Measurements from ENCODE around the gene KRT75. TPM values are rescaled to one million over a fixed set of nuclear protein-coding genes. Genes with fewer than 3 reads are reported as not detected.

KRT75 gene
- total RNA-seq, 4 donors from 2014 or later, result not detected

DNA sequence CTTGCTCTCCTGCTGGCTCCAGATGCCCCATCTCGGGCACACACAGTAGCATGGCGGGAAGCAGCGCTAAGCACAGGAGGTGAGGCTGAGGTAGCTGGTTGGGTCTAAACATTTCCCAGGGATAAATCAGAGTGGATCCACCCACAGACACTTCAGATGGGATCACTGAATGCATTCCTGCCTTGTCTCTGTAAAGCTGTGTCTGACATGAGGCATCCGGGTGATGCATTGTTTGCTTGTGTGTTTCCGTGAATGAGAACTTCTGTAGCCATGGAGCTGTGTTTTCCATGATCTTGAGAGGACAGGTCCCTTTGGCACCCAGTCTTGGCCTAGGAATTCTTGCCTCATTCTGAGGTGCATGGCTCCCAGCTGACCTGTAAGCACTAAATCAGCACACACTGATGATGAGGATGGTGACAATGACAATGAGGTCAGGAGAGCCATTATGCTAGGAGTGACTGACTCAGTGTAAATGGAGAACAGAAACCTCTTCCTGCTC lies 6.7 kb upstream of the KRT75 start:
- no peak overlapping the region for H3K27ac ChIP-seq
- peaks cover 19% of the 10 kb centered on the region for H3K27me3 ChIP-seq
- 80 to 81% methylated on average over 2 to 3 of the region's 5 CpGs for WGBS, 2 donors (ENCODE audit: low coverage in 1 of 2)
- no peak for ATAC-seq
- H3K9me3 ChIP-seq, result no peaks in the 10 kb centered on the region
- TF ChIP-seq EP300 (IDR thresholded peaks at IDR 0.05), result no peak
- no peak overlapping the region for H3K4me3 ChIP-seq
- H3K36me3 ChIP-seq, result no peaks in the 10 kb centered on the region
- H3K4me1 ChIP-seq, result no peaks in the 10 kb centered on the region

DNA sequence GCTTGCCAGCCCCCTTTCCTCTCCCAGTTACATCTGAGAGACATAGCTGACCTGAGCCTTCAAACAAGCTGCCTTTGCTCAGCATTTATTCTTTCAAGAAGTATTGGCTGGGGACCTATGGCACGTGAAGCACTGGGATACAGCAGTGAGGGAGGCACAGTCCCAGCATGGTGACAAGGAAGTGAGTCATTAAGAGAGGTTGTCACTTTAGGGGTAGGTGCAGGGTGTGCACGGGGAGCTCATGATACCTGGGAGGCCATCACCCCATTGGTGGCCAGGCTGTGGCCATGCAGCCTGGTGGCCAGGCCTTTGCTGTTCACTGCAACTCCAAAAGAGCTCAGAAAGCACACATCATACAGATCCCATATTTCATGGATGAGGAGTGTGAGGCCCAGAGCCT lies 5.7 kb upstream of the KRT75 start:
- peaks cover 19% of the 10 kb centered on the region for H3K27me3 ChIP-seq
- no peak for TF ChIP-seq POLR2A (IDR thresholded peaks at IDR 0.05)
- no peak for TF ChIP-seq POLR2AphosphoS5 (IDR thresholded peaks at IDR 0.05)
- no peak for TF ChIP-seq EP300 (IDR thresholded peaks at IDR 0.05)
- TF ChIP-seq, protein P1, sequence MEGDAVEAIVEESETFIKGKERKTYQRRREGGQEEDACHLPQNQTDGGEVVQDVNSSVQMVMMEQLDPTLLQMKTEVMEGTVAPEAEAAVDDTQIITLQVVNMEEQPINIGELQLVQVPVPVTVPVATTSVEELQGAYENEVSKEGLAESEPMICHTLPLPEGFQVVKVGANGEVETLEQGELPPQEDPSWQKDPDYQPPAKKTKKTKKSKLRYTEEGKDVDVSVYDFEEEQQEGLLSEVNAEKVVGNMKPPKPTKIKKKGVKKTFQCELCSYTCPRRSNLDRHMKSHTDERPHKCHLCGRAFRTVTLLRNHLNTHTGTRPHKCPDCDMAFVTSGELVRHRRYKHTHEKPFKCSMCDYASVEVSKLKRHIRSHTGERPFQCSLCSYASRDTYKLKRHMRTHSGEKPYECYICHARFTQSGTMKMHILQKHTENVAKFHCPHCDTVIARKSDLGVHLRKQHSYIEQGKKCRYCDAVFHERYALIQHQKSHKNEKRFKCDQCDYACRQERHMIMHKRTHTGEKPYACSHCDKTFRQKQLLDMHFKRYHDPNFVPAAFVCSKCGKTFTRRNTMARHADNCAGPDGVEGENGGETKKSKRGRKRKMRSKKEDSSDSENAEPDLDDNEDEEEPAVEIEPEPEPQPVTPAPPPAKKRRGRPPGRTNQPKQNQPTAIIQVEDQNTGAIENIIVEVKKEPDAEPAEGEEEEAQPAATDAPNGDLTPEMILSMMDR (IDR thresholded peaks at IDR 0.05), result no peak
- no peaks in the 10 kb centered on the region for H3K36me3 ChIP-seq
- WGBS, 2 donors (ENCODE audit: low coverage in 1 of 2), result no CpG with 5 or more reads among the region's 2 CpGs
- no peaks in the 10 kb centered on the region for H3K4me1 ChIP-seq
- no peak for ATAC-seq
- H3K4me3 ChIP-seq, result no peak overlapping the region
- H3K27ac ChIP-seq, result no peak overlapping the region
- H3K9me3 ChIP-seq, result no peaks in the 10 kb centered on the region

DNA sequence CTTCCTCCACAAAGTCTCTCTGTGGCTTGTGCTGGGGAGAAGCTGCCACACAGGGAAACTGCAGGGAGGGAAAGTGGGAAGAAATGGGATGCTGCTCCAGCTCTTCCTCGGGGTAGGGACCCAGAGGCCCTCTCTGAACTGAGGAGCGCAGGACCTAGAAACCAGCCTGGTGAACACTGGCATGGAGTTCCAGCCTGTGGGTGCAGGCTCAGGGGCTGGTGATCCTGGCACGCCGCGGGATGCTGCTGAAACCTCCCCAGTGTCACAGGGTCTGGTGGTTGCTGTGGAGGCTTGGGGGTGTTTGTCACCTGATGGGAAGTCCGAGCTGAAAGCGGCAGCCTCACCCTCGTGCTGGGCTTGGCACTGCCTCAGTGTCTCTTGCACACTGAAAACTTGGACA lies 5.2 kb upstream of the KRT75 start:
- H3K27me3 ChIP-seq, result peaks cover 19% of the 10 kb centered on the region
- H3K36me3 ChIP-seq, result no peaks in the 10 kb centered on the region
- no peaks in the 10 kb centered on the region for H3K4me1 ChIP-seq
- no peak for ATAC-seq
- TF ChIP-seq, protein P1 (IDR thresholded peaks at IDR 0.05), result no peak
- TF ChIP-seq EP300 (IDR thresholded peaks at IDR 0.05) (no peak), POLR2AphosphoS5 (IDR thresholded peaks at IDR 0.05) (no peak), POLR2A (IDR thresholded peaks at IDR 0.05) (no peak)
- no peaks in the 10 kb centered on the region for H3K9me3 ChIP-seq
- 88% methylated on average over 3 of the region's 8 CpGs; no CpG with 5 or more reads in 1 of the 2 donors for WGBS, 2 donors (ENCODE audit: low coverage in 1 of 2)
- H3K27ac ChIP-seq, result no peak overlapping the region
- no peak overlapping the region for H3K4me3 ChIP-seq

DNA sequence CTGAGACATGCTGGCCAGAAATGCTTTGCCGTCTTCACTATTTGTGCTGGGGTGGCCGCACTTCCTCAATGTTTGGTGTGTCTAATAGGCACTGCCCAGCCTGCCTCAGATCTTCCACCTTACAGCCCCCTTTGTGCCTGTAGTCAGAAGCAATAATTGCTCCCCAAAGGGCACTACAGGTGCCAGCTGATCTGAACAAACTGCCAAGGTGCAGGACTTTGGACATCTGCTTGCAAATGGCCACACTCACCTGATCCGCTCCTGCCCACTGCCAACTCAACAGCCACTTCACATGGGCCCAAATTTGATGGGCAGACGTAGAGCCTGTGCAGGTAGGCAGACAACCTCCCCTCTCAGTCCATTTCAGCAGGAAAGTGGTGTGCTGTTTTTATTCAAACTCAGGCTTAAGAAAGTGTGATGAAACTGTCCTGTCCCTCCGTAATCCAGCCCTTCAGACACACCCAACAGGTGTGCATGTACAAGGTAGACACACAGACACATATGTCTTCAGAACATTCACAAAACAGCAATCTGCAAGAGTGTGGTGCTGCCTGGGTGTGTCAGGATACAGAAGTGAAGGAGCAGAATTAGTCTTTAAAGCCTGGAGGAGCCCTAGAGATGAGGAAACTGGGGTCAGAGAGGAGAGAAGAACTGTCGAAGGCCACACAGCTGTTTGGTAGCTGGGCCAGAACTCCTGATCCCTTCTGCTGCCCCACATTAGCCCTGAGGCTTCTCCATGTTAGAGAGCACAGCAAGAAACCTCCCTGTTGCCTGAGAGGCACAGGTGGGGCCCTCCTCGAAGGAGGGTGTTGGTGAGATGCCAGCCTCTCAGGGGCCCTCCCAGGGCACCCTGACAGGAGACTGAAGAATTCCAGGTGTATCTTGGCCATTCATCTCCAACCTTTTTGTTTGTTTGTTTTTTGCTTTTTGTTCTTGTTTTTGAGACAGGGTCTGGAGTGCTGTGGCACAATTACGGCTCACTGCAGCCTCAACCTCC lies 4.4 kb upstream of the KRT75 start:
- ATAC-seq, result no peak
- Histone ChIP-seq H3K4me1 (no peaks in the 10 kb centered on the region), H3K27me3 (peaks cover 19% of the 10 kb centered on the region), H3K9me3 (no peaks in the 10 kb centered on the region), H3K36me3 (no peaks in the 10 kb centered on the region), H3K4me3 (no peak overlapping the region), H3K27ac (no peak overlapping the region)
- WGBS, 2 donors (ENCODE audit: low coverage in 1 of 2), result 80 to 83% methylated on average over 3 to 6 of the region's 8 CpGs
- TF ChIP-seq EP300 (IDR thresholded peaks at IDR 0.05) (no peak), POLR2A (IDR thresholded peaks at IDR 0.05) (no peak), POLR2AphosphoS5 (IDR thresholded peaks at IDR 0.05) (no peak)
- TF ChIP-seq, protein P1 (IDR thresholded peaks at IDR 0.05), result no peak

DNA sequence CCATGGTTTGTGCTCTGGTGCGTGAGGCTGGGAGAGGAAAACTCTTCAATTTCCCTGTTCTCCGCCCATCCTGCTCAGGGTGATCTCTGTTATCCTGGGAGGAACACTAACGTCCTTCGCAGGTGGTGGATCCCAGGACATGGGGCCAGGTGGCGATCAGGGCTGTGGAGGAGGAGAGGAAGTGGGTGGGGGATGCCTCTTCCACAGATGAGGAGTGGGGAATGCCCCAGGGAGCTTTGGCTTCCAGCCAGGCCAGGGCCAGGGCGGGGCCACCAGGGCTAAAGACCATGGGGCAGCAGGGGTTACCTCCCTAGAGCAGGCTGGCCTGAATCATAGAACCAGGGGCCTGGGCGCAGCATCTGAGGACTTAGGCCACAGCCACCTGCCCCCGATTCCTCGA lies 3.3 kb upstream of the KRT75 start:
- WGBS, 2 donors (ENCODE audit: low coverage in 1 of 2), result 76% methylated on average over 2 of the region's 9 CpGs; no CpG with 5 or more reads in 1 of the 2 donors
- H3K9me3 ChIP-seq, result no peaks in the 10 kb centered on the region
- TF ChIP-seq POLR2AphosphoS5 (IDR thresholded peaks at IDR 0.05), result no peak
- no peak for TF ChIP-seq EP300 (IDR thresholded peaks at IDR 0.05)
- H3K27me3 ChIP-seq, result peaks cover 22% of the 10 kb centered on the region
- H3K36me3 ChIP-seq, result no peaks in the 10 kb centered on the region
- no peak overlapping the region for H3K4me3 ChIP-seq
- no peak for ATAC-seq
- no peaks in the 10 kb centered on the region for H3K4me1 ChIP-seq
- no peak overlapping the region for H3K27ac ChIP-seq
